GM21360 (cell line): ENCODE results near the gene SIK3.

Source experiments
- ATAC-seq: cut with Tn5 transposase; IDR thresholded peaks from one replicate; pipeline ENCODE4 v1.9.1; 2021; ENCODE audit warnings: mild to moderate bottlenecking, moderate library complexity; ENCODE audit not compliant: unreplicated experiment

SIK3 gene

DNA sequence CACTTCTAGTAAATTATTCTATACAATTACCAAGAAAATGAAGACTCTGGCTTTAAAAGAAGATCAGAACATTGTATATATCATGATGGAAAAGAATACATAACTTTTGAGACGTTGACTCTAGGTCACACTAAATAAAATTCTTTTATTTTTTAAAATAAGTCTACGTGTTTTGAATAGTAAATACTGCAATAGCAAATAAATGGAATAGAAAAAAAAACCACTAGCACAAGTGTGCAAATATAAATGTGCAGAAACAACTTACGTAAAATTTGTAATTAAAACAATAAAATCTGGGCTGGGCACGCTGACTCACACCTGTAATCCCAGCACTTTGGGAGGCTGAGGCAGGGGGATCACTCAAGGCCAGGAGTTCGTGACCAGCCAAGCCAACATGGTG lies 17.9 kb downstream of the SIK3 start:
- ATAC-seq, result no peak

DNA sequence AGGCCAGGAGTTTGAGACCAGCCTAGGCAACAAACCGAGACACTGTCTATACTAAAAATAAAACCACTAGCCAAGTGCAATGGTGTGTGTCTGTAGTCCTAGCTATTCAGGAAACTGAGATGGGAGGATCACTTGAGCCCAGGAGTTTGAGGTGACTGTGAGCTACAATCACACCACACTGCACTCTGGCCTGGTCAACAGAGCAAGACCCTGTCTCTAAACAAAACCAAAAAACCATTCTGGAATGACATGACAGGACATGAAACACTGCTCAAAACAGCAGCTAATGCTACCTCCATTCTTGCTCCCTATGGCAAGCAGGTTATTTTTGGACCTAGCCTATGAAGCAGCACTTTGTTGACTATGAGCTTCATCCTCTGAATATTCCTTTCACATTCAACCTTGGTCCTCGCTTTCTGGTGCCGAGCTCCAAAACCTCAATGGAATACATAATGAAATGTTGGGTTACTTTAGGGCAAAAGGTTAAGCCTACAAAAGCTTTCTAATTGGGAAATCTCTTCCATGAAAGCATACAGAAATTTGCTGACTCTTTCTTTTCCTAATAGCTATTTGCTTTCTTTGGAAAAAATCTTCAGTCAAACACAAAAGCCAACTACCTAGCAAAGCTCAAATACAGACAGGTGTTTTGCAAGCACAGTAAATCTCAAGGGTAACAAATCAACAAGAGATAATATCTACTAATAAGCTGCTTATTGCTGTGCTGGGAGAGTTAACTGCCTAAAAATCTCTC lies 21.1 kb downstream of the SIK3 start:
- no peak for ATAC-seq

DNA sequence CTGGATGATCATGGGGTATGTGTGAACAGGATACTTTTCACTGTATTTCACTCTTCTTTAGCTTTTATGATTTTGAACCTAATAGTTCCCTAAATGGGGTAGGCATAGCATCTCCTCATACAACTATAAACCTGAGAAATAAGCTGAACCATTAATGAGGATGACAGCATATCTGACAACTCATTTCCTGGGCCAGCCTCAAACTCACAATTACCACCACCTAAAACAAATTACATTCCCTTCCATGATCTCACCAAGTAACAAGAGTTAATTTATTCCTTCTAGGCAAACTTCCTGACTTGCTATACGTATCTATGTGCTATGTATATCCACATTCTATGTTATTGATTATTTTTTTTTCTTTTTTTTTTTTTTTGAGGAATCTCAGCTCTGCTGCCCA lies 23.0 kb downstream of the SIK3 start:
- no peak for ATAC-seq

DNA sequence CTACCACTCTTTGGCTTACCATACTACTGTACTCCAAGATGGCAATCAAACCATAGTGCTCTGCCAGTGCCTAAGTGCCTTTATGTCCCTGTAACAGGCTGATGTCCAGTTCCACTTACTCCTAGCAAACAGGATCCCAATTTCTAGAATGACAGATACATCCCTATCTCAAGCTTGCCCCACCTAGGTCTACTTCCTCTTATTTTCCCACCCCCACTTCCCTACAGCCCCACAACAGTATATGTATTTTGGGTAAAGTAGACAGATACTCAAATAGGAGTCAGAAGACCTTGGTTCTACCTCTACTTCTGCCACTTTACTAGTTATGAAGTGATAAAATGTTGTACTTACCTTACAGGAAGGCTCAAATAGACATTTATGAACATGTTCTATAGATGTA lies 24.1 kb downstream of the SIK3 start:
- ATAC-seq, result no peak

DNA sequence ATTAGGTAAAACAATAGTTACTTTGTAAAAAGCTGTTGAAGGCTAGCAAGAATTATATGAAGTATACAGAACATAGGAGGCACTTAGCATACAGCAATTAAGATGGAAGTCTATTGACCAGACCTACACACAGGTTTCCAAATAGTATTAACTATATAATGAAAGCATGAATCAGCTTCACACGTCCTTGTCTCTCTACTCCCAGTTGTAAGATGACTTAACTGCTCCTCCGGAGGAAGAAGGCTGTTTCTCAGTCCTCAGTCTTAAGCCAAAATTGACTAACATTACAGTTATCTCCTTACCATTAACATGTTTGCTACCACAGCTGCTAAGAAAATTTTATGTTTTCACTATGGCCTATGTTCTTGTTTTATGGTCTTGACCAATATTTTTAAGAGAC lies 24.7 kb downstream of the SIK3 start:
- ATAC-seq, result no peak

DNA sequence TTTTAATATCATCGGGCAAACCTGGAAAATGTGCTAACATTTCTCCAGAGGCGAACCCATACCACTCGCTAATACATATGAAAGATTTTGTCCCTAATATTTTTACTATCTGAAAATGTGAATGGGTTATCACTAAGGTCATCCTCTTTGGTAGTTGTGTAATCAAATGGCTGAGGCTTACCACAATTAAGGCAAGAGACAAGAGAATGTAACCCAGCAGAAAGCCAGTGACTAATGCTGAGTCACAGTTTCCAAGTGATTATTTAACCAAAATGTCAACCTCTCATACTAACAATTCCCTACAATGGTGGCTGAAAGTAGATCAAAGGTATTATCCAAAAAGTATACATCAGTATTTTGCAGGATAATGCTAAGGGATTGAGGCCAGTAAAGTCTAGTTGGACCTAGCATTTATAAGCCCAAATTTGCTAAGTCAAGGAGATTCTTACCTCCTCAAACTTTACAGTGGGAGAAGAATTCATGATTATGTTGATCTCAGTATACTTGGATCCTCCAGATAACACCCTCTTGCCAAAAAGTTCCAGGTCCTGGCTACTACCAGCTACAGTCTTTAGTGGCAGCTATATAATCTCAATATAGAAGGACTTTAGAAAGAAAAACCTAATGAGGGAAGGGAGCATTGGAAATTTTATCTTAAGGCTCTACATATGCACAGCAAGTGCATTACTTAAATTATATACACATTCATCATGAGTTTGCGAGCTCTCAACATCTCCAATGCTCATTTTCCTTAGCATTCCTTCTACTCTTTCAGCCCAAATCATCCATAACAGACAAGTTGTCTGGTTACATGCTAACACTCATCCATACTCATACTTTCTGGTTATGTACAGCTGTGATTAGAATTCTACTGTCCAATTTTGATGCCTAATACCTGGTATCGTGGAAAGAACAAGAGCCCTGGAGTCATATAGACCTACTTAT lies 25.4 kb downstream of the SIK3 start:
- ATAC-seq, result no peak

DNA sequence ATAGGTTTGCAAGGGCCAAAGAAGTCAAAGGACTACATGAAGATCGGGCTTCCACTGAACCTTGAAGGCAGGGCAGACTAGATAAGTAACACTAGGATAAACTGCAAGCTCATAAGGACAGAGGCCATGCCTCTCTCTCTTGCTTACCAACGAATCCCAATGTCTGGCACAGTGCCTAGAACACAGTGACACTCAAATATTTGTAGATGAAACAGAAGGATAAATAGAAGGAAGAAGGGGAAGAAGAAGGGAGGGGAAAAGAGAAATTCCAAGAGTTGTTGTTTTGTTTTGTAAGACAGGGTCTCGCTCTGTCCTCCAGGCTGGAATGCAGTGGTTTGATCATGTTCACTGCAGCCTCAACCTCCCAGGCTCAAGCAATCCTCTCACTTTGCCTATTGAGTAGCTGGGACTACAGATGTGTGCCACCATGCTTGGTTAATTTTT lies 26.9 kb downstream of the SIK3 start:
- ATAC-seq, result no peak

DNA sequence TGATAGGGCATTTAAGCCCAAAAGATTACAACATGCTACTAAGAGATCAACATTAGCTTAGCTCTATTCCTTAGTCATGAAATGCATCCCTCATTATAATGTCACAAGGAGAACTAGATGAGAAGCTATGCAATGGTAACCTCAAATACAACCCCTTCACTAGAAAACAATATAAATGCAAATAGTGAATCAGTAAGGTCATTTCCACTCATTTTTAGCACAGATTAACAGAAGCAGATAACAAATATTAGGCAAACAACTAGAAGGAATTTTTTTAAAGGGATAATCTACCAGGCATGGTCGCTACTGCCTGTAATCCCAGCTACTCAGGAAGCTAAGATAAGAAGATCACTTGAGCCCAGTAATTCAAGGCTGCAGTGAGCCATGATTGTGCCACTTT lies 28.2 kb downstream of the SIK3 start:
- no peak for ATAC-seq

DNA sequence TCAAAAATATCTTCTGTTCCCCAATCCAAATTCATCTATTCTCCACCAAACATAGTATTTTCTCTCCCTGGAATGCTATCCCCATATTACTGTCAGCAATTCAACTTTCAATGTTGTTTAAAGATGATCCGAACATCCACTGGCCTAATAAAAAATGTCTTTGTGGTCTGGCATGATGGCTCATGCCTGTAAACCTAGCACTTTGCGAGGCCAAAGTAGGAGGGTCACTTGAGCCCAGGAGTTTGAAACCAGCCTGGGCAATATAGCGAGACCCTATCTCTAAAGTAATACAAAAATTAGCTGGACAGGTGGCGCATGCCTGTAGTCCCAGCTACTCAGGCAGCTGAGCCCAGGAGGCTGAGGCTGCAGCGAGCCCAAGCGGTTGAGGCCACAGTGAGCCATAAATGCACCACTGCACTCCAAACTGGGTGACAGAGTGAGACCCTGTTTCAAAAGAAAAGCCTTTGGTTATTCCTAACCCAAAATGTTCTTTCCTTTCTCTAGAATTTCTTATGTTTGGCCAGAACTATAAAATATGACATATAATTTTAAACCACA lies 29.8 kb downstream of the SIK3 start:
- ATAC-seq, result no peak

DNA sequence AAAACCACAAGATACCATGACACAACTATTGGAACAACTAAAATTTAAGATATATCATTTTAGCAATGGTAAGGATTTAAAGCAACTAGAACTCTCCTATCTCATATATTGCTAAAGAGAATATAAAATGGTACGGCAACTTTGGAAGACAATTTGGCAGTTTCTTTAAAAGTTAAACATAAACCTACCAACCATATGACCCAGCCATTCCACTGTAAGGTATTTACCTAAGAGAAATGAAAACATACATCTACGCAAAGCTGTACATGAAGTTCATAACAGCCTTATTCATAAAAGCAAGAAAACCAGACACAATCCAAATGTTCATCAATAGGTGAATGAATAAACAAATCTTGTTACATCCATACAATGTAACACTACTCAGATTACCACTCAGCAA lies 31.3 kb downstream of the SIK3 start:
- no peak for ATAC-seq

DNA sequence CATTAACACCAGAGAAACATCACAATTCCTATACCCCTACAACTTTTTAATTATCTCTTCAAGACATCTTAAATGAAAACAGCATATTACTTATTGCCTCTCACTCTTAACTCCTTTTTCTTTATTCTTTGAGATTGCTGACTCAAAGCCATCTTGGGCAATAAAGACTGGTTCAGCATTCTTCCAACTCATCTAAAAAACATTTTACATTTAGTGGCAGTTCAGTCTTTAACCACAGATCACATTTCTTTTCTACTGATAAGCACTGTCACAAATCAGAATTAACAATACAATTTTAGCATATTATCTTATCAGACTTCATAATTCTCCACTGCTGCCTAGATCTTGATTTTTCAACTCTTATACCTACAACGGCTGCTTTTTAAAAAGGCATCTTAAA lies 34.0 kb downstream of the SIK3 start:
- no peak for ATAC-seq

DNA sequence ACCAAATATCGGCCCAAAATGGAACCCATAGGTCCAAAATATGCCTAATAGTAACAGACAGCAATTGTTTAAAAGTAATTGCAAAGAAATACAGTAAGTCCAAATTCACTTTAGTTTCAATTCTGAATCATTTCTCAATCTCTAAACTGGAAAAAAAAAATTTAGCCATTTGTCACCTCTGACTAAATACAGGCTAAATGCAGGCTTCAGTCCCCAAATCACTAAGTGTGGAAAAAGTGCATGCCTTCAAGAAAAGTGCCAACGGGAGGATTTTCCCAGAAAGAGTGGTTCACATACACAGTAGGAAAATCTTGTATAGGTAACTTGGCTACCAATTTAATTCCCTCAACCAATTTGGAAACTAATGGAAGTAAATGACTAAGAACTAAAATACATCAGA lies 35.7 kb downstream of the SIK3 start:
- ATAC-seq, result no peak

DNA sequence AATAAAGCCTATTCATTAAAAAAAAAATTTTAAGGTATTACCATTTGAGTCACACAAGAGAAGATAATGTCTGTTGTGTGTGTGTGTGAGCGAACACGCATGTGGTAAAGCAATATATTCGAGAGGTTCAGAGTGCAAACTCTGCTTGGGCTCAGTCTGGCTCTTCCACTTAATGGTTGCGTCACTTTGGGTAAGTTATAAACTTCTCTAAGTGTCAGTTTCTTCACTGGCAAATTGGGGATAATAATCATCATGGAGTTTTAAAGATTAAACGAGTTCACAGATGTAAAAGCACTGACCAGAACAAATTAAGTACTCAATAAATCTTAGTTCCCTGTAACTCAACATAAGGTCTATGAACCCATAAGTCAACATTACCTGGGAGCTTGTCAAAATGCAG lies 37.0 kb downstream of the SIK3 start:
- ATAC-seq, result no peak

DNA sequence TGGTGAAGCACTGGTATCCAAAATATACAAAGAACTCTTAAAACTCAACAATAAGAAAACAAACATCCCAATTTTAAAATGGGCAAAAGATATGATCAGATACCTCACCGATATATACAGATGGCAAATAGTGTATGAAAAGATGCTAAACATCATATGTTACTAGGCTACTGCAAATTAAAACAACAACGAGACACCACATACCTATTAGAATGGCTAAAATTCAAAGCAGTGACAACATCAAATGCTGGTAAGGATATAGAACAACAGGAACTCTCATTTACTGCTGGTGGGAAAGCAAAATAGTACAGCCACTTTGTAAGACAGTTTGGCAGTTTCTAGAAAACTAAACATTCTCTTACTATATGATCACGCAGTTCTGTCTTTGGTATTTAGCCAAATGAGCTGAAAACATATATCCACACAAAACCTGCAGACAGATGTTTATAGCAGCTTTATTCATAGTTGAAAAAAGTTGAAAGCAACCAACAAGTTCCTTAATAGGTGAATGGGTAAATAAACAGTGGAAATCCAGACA lies 38.5 kb downstream of the SIK3 start:
- ATAC-seq, result no peak

DNA sequence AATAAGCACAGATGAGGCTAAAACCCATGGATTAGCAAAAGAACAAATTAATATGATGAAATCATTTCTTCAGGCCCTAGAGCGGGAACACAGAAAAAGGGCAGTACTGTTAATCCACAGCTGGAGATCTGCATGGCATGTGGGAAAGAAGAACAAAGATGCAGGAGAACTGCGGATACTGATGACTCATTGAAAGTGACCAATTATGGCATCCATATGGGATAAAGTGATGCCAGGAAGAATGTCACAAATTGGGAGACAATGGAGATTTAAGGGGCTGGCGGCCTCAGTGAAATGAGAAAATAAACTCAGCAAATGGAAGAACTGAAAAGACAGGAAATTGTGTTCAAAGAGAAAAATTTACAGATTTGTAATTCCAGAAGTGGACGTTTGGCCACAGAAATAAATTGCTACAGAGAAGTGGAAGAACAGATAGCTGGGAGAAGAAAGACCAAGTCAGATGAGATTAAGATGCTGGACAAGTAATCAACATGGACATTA lies 39.4 kb downstream of the SIK3 start:
- no peak for ATAC-seq

DNA sequence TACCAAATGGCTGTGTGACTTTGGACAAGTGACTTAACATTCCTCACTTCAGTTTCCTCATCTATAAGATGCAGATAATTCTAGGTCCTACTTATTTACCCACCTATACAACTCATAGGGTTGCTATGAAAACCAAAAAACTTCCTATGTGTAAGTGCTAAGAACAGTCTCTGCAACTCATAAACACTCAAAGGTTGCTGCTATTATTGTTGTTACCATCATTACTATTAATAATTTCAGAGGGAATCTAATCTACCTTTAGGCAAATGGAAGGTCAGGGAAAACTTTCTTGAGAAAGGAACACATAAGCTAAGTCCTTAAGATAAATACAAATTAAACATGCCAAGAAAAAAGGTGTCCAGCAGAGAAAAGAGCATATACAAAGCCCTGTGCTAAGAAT lies 40.5 kb downstream of the SIK3 start:
- no peak for ATAC-seq

DNA sequence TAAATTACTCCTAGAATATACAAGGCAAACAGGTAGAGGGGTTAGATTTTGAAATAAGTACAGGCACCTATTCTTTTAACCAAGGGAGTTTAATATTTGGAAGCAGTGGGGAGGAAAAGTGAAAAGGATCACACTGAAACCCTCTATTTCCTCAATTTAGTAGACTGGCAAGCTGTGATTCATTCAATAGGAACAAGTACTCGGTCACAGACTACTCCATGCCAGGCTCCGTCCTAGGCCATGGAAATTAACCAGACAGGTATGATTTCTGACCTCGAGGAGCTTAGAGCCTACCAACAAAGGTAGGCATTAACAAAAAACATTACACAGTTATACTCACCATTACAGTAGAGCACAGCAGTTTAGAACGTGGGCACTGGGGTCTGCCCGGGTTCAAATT lies 40.9 kb downstream of the SIK3 start:
- no peak for ATAC-seq

DNA sequence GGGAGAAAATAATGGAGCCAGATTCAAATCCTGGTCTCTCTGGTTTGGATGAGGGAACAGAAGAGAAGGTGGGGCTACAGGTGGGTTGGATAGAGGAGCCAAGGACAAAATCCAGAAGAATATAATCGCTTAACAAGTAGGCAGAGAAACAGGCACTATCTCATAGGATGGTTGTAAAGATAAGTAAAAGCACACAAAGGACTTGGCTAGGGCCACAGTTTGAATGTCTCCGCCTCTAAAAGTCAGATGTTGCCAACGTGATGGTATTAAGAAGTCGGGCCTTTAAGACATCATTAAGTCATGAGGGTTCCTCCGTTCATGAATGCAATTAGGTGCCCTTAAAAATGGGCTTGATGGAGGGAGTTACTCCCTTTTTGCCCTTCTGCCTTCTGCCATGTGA lies 42.8 kb downstream of the SIK3 start:
- no peak for ATAC-seq

DNA sequence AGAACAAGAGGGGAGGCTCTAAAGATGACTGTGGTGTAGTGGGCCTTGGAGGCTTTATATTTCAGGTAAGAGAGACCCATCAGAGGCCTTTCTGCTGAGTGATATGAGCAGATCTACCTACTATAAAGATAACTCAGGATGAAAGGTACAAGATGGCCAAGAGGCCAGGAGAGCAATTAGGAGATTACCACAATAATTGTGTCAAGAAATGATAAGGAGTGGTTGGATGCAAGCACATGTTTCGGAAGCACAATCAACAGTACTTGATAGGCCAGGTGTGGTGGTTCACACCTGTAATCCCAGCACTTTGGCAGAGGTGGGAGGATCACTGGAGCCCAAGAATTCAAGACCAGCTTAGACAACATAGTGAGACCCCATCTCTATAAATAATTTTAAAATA lies 43.8 kb downstream of the SIK3 start:
- ATAC-seq, result no peak

DNA sequence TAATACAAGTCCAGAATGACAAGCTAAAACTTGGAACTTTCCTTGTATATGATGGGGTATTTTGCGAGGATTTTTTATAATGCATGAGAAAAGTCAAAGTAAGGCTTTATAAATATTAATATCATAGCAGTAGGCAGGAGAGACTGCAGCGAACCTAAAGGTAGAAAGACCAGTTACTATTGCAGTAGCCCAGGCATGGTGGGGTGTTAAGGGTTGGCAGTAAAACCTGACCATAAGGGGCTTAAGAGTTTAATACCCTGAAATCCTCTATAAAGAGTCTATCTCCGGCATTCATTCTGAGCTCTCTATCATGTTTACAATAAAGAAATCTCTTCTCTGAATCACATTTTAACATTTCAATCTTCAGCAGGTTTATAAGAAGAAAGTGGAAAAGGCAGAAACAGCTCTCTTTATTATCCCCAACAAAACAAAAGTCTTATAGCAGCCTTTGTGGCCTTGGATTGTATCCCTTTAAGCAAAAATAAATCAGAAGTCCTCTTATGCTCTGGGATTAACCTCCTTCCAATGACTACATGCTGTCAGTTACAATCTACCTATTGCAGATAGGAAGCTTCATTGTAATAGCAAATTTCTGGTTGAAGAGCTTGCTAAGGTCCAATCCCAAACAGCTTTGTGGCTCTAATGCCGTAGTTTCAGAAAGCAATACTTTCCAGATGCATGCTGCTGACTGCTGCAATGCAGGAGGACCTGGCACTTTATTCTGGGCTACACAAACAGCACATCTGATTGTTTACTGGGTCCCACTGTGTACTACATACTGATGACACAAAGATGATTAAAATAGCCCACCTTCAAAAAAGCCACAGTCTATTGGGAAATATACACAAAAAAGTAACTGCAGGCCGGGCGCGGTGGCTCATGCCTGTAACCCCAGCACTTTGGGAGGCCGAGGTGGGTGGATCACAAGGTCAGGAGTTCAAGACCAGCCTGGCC lies 45.8 kb downstream of the SIK3 start:
- no peak for ATAC-seq
